ENCODE measurements around the gene VEZT.
A peak's percentile ranks its signal among the peaks of the same experiment; 100 is the strongest.
"Not testable (repeated sequence)": the region's sequence is repeated elsewhere in the genome, so short reads cannot be mapped to it uniquely, and the experiment has no call there.

The VEZT gene

GRCh38 chr12:95217377-95218149, at the start of gene VEZT, which contains the start of gene FGD6:
Gene VEZT, plus strand, starts transcription at chr12:95217807. Its CDS starts 44 bp downstream, at chr12:95217851.
Gene FGD6, minus strand, starts transcription at chr12:95217467. Its CDS starts 227 bp downstream, at chr12:95217240.
- peak; percentile 98 for DNase-seq

- no peak for DNase-seq
These were observed 48.9 kb upstream of the VEZT start for GRCh38 chr12:95168746-95169145.

- no peak for DNase-seq
These were observed 48.2 kb upstream of the VEZT start for GRCh38 chr12:95169368-95169767.

GRCh38 chr12:95173392-95174251, 44.0 kb upstream of the VEZT start:
- DNase-seq = no peak

DNA sequence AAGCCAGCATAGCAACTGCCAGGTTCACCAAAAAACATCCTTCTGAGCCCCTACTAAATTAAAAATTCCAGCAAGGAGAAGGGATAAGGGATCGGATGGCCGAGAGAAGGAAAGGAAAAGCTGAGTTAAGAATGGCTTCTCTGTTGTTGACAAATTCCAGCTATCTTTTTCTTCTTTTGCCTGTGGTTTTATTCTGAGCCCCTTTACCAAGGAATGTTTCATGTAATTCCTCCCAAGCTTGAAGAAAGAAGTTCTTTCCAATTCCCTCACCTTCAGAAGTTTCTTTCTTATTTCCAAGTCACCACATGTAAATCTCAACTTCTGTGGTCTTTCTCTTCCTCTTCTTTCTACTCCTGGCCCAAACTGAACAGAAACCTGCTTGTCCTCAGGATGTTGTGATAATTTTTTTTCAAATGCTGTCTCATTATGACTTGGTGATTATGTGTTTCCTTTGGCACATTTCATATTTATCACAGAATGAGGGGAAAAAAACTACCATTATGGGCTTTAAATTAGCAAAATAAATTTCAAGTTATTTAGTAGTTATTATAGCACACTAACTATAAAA, 40.3 kb upstream of the VEZT start:
- no peak for DNase-seq

DNA sequence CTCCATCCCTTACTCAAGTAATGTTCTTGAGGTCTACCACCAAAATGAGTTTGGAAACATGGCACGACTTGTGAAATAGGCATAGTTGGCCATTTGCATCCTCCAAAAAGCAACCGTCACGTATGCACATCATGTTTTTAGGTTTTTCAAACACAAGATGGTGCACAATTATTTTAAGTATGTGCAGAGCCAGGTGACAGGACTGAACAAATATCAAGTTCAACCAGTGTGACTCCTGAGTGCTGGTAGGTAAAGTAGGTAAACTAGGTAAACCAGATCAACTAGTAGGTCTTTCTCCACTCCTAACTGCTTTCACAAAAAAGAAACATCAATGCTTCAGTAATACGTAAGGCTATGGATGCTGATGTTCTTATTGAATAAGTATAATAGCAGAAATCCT, 39.5 kb upstream of the VEZT start:
- no peak for DNase-seq

DNA sequence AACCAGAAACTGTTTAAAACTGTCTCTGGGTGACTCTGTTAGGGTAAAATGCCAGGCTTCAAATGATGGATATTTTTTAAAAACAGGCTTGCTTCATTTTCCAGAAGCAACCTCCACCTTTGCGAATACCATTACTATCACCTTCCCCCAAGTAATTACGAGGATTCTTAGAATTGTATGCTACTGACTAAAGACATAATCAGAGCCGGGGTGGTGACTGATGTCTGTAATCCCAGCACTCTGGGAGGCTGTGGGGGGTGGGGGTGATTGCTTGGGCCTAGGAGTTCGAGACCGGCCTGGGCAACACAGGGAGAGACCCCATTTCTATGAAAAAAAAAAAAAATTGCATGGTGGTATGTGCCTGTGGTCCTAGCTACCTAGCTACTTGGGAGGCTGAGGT, 38.6 kb upstream of the VEZT start:
- DNase-seq = no peak

DNA sequence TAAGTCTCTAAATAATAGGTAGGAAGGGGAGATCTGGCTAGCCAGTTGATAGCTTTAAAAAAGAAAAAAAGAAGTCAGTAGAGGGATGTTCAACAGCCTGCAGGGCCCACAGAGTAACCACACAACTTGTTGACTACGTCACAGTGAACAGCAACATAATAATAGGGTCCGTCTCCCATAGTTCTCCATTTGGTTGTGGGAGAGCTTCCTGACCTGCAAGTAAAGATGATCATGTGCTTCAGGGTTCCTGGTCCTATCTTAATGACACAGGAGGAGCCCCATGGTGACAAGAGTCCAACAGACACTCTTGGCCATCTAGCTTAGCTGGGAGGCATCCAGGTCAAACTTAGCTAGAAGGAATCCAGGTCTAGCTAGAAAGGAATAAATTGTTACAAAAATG, 36.5 kb upstream of the VEZT start:
- DNase-seq = no peak

DNA sequence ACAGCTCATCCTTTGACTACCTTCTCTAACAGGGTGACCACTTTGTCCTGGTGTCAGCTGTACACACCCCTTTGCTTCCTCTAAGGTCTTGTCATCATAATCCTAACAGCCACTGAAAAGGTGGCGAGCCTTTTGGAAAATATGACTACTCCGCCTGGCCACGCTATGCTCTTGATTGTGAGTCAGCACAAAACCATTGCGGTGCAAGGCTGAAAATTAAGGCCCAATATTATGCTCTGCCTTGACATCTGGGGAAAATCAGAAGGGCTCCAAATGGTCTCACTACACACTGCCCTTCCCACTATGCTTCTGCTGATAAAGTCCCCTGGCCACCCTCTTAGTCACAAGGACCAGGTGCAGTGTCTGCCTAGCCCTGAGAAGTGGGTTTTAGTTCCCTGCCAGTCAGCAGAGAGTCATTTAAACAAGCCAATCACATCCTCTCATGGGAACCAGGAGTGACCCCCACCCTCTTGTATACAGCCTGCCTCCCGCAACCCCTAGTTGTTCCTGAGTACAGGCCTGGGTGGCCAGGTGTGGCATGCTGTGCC, 34.7 kb upstream of the VEZT start:
- peak; percentile 6 for DNase-seq

- no peak for DNase-seq
These were observed 33.5 kb upstream of the VEZT start for GRCh38 chr12:95184121-95184520.

DNA sequence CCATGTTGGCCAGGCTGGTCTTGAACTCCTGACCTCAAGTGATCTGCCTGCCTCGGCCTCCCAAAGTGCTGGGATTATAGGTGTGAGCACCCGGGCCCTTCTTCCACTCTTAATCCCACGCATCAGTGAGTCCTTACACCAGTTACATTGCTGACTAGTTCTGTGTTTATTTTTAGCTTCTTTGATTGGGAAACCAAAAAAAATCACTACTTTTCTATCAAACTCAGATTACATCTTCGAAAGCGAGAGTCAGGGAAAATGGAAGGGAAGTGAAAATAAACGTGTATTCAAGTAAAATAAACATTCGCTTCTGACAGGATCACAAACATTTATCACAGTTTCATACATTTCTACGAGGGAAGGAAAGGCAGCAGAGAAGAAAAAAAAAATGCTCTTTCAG, 32.5 kb upstream of the VEZT start:
- DNase-seq = no peak

DNA sequence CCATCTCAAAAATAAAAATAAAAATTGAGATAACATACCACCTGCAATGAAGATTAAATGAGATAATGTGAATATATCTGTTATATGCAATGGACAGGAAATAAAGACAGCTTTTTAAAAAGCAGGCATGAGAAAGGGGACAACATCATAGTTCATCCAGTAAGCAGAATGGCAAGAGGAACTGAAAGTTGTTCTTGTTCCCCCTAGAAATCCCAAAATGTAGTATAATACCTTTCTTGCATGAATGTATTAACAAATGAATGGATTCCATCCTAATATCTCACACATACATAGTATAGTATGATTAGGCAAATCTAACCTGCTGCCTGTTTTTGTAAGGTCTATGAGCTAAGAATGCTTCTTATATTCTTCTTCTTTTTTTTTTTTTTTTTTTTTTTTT, 31.8 kb upstream of the VEZT start:
- DNase-seq = no peak

DNA sequence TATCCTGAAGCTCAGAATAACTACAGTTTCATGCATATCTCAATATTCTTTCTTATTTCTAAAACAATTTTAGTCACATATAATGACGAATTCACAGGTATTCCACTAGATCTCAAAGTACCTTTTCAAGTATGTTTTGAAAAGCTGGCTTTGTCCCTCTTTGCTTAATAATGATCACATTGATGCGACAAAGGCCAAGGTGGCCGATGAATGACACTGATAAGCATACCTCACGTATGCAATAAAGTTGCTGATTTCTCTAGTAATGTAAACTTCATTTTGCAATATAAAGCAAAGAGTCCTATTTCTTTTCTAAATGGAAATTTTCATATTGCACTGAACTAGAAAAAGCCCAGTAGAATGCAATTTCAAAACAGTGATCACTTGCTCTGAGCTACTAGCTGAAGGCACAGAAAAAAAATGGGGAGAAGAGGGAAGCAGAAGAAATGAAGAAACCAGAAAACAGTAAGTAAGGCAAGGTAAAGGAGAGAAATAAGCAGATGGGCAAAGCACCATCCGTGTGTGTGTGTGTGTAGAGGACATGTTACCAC, 29.7 kb upstream of the VEZT start:
- DNase-seq = no peak

DNA sequence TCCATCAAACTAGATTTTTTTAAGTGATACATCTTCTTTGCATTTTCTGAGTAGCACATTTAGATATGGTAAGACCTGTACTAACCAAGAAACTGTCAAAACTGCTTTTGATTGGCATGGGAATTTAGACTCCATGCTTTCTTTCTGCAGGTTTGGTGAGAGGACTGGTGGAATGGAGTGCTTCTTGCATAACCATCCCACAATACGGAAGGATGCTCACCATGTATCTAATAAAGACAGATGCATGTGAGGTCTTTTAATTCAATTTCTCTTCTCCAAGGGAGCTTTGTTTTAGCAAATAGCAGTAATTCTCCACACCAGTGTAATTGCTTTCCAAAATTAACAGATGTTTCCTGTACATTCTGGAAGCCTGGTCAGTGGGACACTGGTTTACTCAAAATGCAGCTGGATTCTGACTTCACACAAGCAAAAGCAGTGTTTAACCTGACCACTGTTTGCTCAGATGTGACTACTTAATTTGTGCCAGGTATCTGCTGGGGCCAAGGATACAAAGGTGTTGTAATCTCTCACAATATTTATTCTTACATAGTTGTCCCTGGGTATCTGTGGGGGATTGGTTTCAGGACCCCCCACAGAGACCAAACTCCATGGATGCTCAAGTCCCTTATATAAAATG, 26.4 kb upstream of the VEZT start:
- DNase-seq = no peak

DNA sequence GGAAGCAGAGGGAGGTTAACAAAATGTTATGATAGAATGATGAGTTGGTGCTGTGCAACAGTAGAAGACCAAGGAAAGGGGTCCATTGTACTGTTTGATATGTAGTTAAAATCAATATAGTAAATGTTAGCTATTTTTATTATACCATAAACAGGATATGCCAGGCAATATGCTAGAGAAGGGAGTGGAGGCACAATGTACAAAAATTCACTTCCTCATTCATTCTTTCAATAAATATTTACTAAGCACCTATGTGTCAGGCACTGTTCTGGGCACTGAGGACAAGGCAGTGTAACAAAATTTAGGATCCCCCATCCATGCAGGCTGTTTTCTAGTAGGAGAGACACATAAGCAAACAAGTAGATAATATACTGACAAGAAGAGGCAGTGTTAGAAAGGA, 25.3 kb upstream of the VEZT start:
- DNase-seq = no peak

DNA sequence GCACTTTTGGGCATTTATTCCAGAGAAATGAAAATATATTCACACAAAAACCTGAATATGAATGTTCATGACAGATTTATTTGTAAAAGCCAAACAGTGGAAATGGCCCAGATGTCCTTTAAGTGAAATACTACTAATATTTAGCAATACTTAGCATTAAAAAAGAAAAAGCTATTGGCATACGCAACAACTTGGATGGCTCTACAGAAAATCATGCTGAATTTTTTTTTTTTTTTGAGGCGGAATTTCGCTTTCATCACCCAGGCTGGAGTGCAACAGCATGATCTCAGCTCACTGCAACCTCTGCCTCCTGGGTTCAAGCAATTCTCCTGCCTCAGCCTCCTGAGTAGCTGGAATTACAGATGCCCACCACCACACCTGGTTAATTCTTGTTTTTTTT, 24.5 kb upstream of the VEZT start:
- no peak for DNase-seq

DNA sequence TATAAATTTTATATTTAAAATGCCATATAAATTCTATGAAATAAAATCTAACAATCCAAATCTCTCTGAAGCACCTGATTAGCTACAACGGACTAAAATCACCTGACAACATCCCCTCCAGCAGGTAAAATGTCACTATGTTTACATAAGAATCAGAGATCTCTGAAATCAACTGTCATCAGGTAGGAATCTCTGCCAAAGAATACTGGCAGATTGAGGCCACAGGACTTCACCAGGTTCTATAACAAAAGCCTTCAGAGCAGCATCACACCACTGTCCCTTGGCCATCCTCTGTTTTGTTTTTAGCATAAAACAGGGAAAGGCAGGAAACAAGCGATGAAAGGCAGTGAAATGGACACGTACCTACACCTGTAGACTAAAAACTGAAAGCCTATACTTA, 22.5 kb upstream of the VEZT start:
- DNase-seq = no peak

GRCh38 chr12:95196875-95197569, 20.6 kb upstream of the VEZT start:
- not testable (repeated sequence) for DNase-seq

GRCh38 chr12:95197636-95198035, 20.0 kb upstream of the VEZT start:
- DNase-seq = no peak

DNA sequence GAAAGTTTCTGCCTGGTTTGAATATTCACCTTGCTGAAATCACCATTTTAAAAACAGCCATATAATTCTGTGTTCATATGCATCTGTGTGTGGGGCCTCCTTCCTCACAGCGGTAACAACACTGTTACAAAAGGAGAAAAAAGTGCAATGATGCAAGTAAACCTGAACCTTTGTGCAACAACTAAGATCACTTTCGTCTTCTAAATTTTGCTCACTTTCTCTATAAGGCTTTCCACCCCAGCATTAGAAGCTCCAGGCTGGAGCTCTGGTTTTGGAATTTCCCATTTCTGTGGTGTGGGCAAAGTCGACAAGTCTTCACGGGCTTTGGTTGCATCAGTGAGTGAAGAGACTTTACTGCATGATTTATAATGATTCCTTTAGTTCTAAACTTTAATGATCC, 18.7 kb upstream of the VEZT start:
- no peak for DNase-seq

- no peak for DNase-seq
These were observed 17.3 kb upstream of the VEZT start for GRCh38 chr12:95200128-95200894.

Data from stimulated activated CD4-positive, alpha-beta T cell treated with anti-CD3 and anti-CD28 coated beads, Interleukin-4, amount 100 ng/mL, for 24 hours (primary cell).